ENCODE data around the gene CES3. TPM values are rescaled to one million over a fixed set of nuclear protein-coding genes. Genes with fewer than 3 reads are reported as not detected.
"Not testable (repeated sequence)": the region's sequence is repeated elsewhere in the genome, so short reads cannot be mapped to it uniquely, and the experiment has no call there.

Gene CES3
- polyA plus RNA-seq, 1 donor (not counting 4 experiments of a cell fraction or from before 2014, with no cell fraction given) = 1.5 TPM

- Histone ChIP-seq H3K79me2 (ENCODE audit: control insufficient read depth, insufficient read depth, low read length) (no peaks in the 10 kb centered on the region), H3K4me1 (ENCODE audit: control insufficient read depth, extremely low read depth, insufficient read depth, low read length) (peaks cover 13% of the 10 kb centered on the region), H3K27me3 (ENCODE audit: control insufficient read depth, extremely low read depth, insufficient read depth, low read length) (no peaks in the 10 kb centered on the region), H3K36me3 (ENCODE audit: control insufficient read depth in 2 of 2, extremely low read depth in 1 of 2, insufficient read depth in 2 of 2, low read length in 2 of 2) (no peaks in the 10 kb centered on the region), H3K9me1 (ENCODE audit: control insufficient read depth, extremely low read depth, insufficient read depth, low read length) (peaks cover 2% of the 10 kb centered on the region), H2AFZ (ENCODE audit: control insufficient read depth, low read length) (no peak overlapping the region), H3K9me3 (ENCODE audit: control insufficient read depth, low read depth, low read length) (no peaks in the 10 kb centered on the region), H4K20me1 (ENCODE audit: control insufficient read depth, extremely low read depth, insufficient read depth, low read length) (no peaks in the 10 kb centered on the region), H3K27ac (ENCODE audit: control insufficient read depth, insufficient read depth, low read length) (no peak overlapping the region), H3K4me2 (ENCODE audit: control insufficient read depth, extremely low read depth, insufficient read depth, low read depth, low read length) (no peak overlapping the region), H3K9ac (ENCODE audit: control insufficient read depth, extremely low read depth, insufficient read depth, low read length) (no peak overlapping the region), H3K4me3 (ENCODE audit: control insufficient read depth in 2 of 3, extremely low read depth in 1 of 3, insufficient read depth in 2 of 3, low read depth in 1 of 3, low read length in 3 of 3) (no peak overlapping the region)
- no peak for DNase-seq (ENCODE audit: low read depth, low spot score)
- FAIRE-seq = no peak
- dilution Hi-C loops (cut with MboI; ENCODE audit: extremely low pct_ligation_motif_present, low sequenced_read_pairs) = no loop called here
- no peak for TF ChIP-seq EZH2 (IDR thresholded peaks at IDR 0.05; ENCODE audit: low read length)
- TF ChIP-seq, protein P1, sequence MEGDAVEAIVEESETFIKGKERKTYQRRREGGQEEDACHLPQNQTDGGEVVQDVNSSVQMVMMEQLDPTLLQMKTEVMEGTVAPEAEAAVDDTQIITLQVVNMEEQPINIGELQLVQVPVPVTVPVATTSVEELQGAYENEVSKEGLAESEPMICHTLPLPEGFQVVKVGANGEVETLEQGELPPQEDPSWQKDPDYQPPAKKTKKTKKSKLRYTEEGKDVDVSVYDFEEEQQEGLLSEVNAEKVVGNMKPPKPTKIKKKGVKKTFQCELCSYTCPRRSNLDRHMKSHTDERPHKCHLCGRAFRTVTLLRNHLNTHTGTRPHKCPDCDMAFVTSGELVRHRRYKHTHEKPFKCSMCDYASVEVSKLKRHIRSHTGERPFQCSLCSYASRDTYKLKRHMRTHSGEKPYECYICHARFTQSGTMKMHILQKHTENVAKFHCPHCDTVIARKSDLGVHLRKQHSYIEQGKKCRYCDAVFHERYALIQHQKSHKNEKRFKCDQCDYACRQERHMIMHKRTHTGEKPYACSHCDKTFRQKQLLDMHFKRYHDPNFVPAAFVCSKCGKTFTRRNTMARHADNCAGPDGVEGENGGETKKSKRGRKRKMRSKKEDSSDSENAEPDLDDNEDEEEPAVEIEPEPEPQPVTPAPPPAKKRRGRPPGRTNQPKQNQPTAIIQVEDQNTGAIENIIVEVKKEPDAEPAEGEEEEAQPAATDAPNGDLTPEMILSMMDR (optimal IDR thresholded peaks at IDR 0.05 in 1 of 3, IDR thresholded peaks at IDR 0.05 in 1 of 3, conservative IDR thresholded peaks at IDR 0.05 in 1 of 3; ENCODE audit: extremely low read depth in 1 of 3, insufficient read depth in 2 of 3, low read length in 3 of 3) = no peak
Measured at GRCh38 chr16:66973716-66974115, 12.7 kb downstream of the CES3 start.

GRCh38 chr16:66974156-66974931 lies 13.3 kb downstream of the CES3 start:
- DNase-seq (ENCODE audit: low read depth, low spot score); H3K36me3 ChIP-seq (ENCODE audit: control insufficient read depth in 2 of 2, extremely low read depth in 1 of 2, insufficient read depth in 2 of 2, low read length in 2 of 2); dilution Hi-C loops (cut with MboI; ENCODE audit: extremely low pct_ligation_motif_present, low sequenced_read_pairs); H2AFZ ChIP-seq (ENCODE audit: control insufficient read depth, low read length); H3K79me2 ChIP-seq (ENCODE audit: control insufficient read depth, insufficient read depth, low read length); H3K27me3 ChIP-seq (ENCODE audit: control insufficient read depth, extremely low read depth, insufficient read depth, low read length); H3K4me3 ChIP-seq (ENCODE audit: control insufficient read depth in 2 of 3, extremely low read depth in 1 of 3, insufficient read depth in 2 of 3, low read depth in 1 of 3, low read length in 3 of 3); FAIRE-seq; H3K27ac ChIP-seq (ENCODE audit: control insufficient read depth, insufficient read depth, low read length); H4K20me1 ChIP-seq (ENCODE audit: control insufficient read depth, extremely low read depth, insufficient read depth, low read length); H3K9me3 ChIP-seq (ENCODE audit: control insufficient read depth, low read depth, low read length); H3K4me2 ChIP-seq (ENCODE audit: control insufficient read depth, extremely low read depth, insufficient read depth, low read depth, low read length); H3K9me1 ChIP-seq (ENCODE audit: control insufficient read depth, extremely low read depth, insufficient read depth, low read length); H3K9ac ChIP-seq (ENCODE audit: control insufficient read depth, extremely low read depth, insufficient read depth, low read length): not testable (repeated sequence)
- peaks cover 13% of the 10 kb centered on the region for H3K4me1 ChIP-seq (ENCODE audit: control insufficient read depth, extremely low read depth, insufficient read depth, low read length)

- H3K79me2 ChIP-seq (ENCODE audit: control insufficient read depth, insufficient read depth, low read length); H3K9me1 ChIP-seq (ENCODE audit: control insufficient read depth, extremely low read depth, insufficient read depth, low read length); FAIRE-seq; H2AFZ ChIP-seq (ENCODE audit: control insufficient read depth, low read length); dilution Hi-C loops (cut with MboI; ENCODE audit: extremely low pct_ligation_motif_present, low sequenced_read_pairs); DNase-seq (ENCODE audit: low read depth, low spot score); H3K27me3 ChIP-seq (ENCODE audit: control insufficient read depth, extremely low read depth, insufficient read depth, low read length); H3K9me3 ChIP-seq (ENCODE audit: control insufficient read depth, low read depth, low read length); H3K27ac ChIP-seq (ENCODE audit: control insufficient read depth, insufficient read depth, low read length); H3K9ac ChIP-seq (ENCODE audit: control insufficient read depth, extremely low read depth, insufficient read depth, low read length); H4K20me1 ChIP-seq (ENCODE audit: control insufficient read depth, extremely low read depth, insufficient read depth, low read length); H3K4me2 ChIP-seq (ENCODE audit: control insufficient read depth, extremely low read depth, insufficient read depth, low read depth, low read length); H3K4me3 ChIP-seq (ENCODE audit: control insufficient read depth in 2 of 3, extremely low read depth in 1 of 3, insufficient read depth in 2 of 3, low read depth in 1 of 3, low read length in 3 of 3); H3K36me3 ChIP-seq (ENCODE audit: control insufficient read depth in 2 of 2, extremely low read depth in 1 of 2, insufficient read depth in 2 of 2, low read length in 2 of 2): not testable (repeated sequence)
- peaks cover 13% of the 10 kb centered on the region for H3K4me1 ChIP-seq (ENCODE audit: control insufficient read depth, extremely low read depth, insufficient read depth, low read length)
Measured at GRCh38 chr16:66974932-66975246, 13.8 kb downstream of the CES3 start.

Measured in keratinocyte (primary cell).